Activated CD4-positive, alpha-beta T cell treated with anti-CD3 and anti-CD28 coated beads, Interleukin-2, amount 50 U/mL, for 24 hours (primary cell): ENCODE results near the gene TMEM130.

ENCODE experiments used
- DNase-seq, 2 donors: peaks; one replicate each; pipeline ENCODE4 v3.0.0-alpha.2; 2020; ENCODE audit warnings: low read depth in 1 of 2, low spot score in 1 of 2

TMEM130 gene

DNA sequence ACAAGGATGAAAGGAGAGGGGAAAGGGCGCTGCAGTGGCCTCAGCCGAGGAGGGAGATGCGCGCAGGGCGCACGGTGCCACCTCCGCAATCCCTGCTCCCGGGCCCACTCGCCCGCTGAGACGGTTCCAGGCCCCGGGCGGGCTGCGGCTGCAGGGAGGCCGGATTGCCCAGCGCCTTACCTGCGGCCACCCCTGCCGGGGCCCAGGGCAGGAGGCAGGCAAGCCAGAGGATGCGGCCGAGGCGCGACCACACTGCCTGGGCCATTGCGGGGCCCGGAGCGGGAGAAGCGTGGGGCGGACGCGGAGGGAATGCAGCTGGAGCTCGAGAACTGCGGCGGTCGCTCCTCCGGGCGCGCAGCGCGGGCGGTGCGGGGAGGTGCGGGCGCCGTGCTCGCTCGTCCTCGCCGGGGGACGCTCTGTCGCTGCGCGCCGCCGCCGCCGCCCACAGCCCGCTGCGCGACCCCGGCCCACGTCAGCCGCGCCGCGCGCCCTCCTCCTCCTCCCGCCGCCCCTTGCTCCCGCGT, at the start of gene TMEM130:
Gene TMEM130 (minus strand): TSS at position 418 of the 524 bp plus-strand sequence. CDS start 153 bp downstream, at position 265.
- no peak for DNase-seq

GRCh38 chr7:98917331-98917730, 47.5 kb upstream of the TMEM130 start:
- DNase-seq: no peak

- DNase-seq: no peak
These were observed 43.8 kb upstream of the TMEM130 start for GRCh38 chr7:98913612-98914011.

- no peak for DNase-seq
These were observed 43.2 kb upstream of the TMEM130 start for GRCh38 chr7:98913026-98913425.

DNA sequence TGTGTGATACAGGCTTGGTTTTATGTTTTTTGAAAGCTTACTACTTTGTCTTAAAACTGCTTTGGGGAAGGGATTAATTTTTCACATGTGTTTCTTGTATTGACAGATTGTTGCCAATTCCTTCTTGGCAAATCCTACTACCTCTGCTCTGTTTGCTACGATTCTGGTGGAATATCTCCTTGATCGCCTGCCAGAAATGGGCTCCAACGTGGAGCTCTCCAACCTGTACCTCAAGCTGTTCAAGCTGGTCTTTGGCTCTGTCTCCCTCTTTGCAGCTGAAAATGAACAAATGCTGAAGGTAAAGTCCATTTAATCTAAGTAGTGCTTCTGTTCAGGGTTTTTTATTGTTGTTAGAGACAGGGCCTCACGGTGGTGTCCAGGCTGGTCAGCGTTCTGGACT, 42.1 kb upstream of the TMEM130 start:
- no peak for DNase-seq

DNA sequence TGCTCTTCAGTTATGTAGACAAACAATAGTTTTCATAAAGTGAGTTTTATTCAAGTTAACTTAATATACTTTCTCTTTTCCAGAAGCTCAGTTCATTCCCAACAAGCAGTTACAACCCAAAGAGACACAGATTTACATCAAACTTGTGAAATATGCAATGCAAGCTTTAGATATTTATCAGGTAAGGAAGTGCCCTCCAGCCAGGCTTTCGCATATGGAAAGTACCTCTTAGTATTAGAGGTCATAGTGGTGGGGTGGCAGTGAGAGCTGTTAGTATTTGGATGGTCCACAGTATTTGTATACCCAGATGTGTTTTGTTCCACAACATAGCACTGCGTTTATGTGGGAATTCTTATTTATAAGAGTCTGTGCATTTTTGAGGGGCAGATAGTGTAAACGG, 40.6 kb upstream of the TMEM130 start:
- no peak for DNase-seq

DNA sequence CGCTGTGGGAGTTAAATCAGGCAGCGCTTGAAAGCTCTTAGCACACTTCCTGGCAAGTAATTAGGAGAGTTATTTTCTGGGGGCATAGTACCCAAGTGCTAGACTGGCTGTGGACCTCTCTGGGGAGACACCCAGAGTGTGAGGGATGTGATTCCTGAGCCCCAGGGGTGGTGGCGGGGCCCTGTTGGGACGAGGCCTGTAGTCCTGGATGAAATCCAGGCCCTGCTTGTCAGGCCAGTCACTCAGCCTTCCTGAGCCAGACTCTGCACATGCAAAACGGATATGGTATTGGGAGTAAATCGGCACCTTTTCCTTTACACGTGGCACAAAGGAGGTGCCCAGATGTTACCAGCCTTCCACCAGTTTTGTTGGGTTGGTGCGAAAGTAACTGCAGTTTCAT, 39.7 kb upstream of the TMEM130 start:
- no peak for DNase-seq

- no peak for DNase-seq
These were observed 38.8 kb upstream of the TMEM130 start for GRCh38 chr7:98908585-98908984.

- DNase-seq: no peak
These were observed 37.8 kb upstream of the TMEM130 start for GRCh38 chr7:98907570-98907969.

- DNase-seq: no peak
These were observed 33.4 kb upstream of the TMEM130 start for GRCh38 chr7:98903246-98903645.

DNA sequence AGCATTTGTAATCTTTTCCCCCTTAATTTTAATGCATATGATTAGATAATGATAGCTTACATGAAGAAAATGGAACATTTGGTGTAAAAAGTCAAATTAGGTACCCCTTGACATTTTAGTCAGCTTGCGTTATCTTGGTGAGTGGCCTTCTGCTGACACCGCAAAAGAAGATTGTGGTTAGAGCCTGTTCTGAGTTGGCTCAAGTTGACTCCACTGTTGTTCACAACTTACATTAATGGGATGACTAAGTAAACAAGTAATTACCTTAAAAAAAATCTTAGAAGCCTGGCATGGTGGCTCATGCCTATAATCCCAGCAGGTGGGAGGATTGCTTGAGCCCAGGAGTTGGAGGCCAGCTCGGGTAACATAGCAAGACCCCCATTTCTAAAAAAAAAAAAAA, 32.7 kb upstream of the TMEM130 start:
- no peak for DNase-seq

GRCh38 chr7:98900815-98901214, 31.0 kb upstream of the TMEM130 start:
- DNase-seq: no peak

DNA sequence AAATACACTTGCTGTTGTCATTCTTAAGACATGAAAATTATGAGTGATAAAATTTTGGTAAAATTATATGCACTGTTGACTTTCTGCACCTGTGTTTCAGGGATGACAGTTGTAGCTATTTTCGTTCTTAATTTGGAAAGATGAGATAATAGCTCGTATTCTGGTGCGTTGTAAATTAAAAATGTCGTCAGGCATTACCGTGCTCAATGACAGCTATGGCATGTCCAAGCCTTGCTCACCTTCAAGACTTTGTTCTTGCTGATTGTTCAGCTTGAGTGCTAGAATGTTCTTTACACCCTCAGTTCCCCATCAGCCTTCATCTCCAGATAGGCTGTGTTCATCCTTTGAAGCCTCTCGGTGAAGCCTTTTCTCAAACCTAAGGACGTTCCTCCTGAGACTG, 30.0 kb upstream of the TMEM130 start:
- no peak for DNase-seq

GRCh38 chr7:98892609-98893008, 22.8 kb upstream of the TMEM130 start:
- no peak for DNase-seq

- no peak for DNase-seq
These were observed 17.2 kb upstream of the TMEM130 start for GRCh38 chr7:98887038-98887437.

GRCh38 chr7:98884416-98884815, 14.6 kb upstream of the TMEM130 start:
- DNase-seq: no peak

- no peak for DNase-seq
These were observed 11.9 kb upstream of the TMEM130 start for GRCh38 chr7:98881561-98882315.

- no peak for DNase-seq
These were observed 10.7 kb upstream of the TMEM130 start for GRCh38 chr7:98880485-98880884.

GRCh38 chr7:98879979-98880315, 10.1 kb upstream of the TMEM130 start:
- DNase-seq: no peak

- DNase-seq: peak; percentile 32 to 60
These were observed 9.6 kb upstream of the TMEM130 start for GRCh38 chr7:98879198-98879978.

GRCh38 chr7:98878365-98879197, 8.8 kb upstream of the TMEM130 start, which contains the start of gene TRRAP:
TSS of gene TRRAP (plus strand) at chr7:98878532. CDS start at chr7:98881151, 2,619 bp downstream.
- DNase-seq: peak; percentile 59 to 72
